HFFc6 (cell line): ENCODE results near the gene UTP15. TPM values are rescaled to one million over a fixed set of nuclear protein-coding genes. Genes with fewer than 3 reads are reported as not detected.

Source experiments
- DNase-seq: peaks from one replicate; pipeline ENCODE4 v3.0.0-alpha.2; 2018
- H3K27ac Mint-ChIP-seq: 2 replicates; pipeline ENCODE4 v1.8.0; 2020; ENCODE audit warnings: mild to moderate bottlenecking, mixed read lengths
- H3K27me3 Mint-ChIP-seq: 2 replicates; pipeline ENCODE4 v1.8.0; 2021; ENCODE audit warnings: mild to moderate bottlenecking, moderate library complexity, mixed read lengths; ENCODE audit not compliant: insufficient read depth
- H3K36me3 Mint-ChIP-seq: 2 replicates; pipeline ENCODE4 v1.8.0; 2021; ENCODE audit warnings: low read depth, mixed read lengths
- H3K4me1 Mint-ChIP-seq: 2 replicates; pipeline ENCODE4 v1.8.0; 2020; ENCODE audit warnings: low read depth, mixed read lengths
- H3K4me3 Mint-ChIP-seq: 2 replicates; pipeline ENCODE4 v1.8.0; 2020; ENCODE audit warnings: mild to moderate bottlenecking, moderate library complexity, mixed read lengths
- H3K9me3 Mint-ChIP-seq: 2 replicates; pipeline ENCODE4 v1.8.0; 2020; ENCODE audit warnings: mild to moderate bottlenecking, mixed read lengths
- total RNA-seq, 6 experiments: library from RNA; stranded (reverse); fragmentation: NEBNext Ultra II Directional; extraction: Animal tissue kit (Norgen Biotek cat#: 25700); gene quantifications; 2 replicates in 1 of 6; 3 replicates in 5 of 6; pipeline ENCODE4 v1.2.3, GENCODE V29; 2021
- TF ChIP-seq, protein P1 (sequence below): fragments of 200-600 bp; sonication (generic); IDR thresholded peaks from 2 replicates; pipeline ENCODE4 v1.5.0; 2021; ENCODE audit warnings: antibody characterized with exemption, mild to moderate bottlenecking

The UTP15 gene
- total RNA-seq, 6 experiments from 2014 or later = 20.2 to 25.6 (median 24.6) TPM

DNA sequence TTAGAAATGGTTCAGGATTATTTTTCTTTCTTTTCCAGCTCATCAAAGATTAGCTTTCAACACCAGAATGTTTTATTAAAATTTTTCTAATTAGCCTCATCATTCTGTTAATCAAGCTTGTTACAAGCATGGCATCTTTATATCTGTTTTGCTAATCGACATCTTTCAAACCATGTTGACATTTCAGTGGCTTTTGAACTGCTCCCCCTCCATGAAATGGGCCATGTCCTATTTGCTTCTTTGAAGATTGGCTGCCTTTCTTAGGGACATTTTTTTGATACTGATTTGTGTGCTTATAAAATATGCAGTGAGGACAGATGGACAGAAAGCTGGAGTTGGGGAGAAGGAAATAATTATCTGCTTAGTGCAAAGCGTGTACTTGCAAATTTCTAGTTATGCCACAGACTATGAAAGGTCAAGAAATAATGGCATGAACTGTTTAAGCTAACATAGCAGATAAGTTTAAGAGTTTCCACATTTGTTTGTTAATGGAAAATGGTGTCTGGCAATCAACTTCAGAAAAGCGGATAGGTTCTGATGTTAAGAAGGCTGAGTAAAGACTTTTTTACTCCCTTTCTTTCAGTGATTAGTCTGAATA lies 39.8 kb upstream of the UTP15 start:
- H3K27me3 Mint-ChIP-seq = peaks cover 7% of the 10 kb centered on the region
- no peaks in the 10 kb centered on the region for H3K9me3 Mint-ChIP-seq
- H3K36me3 Mint-ChIP-seq = no peaks in the 10 kb centered on the region
- H3K27ac Mint-ChIP-seq = no peak overlapping the region
- peaks cover 37% of the 10 kb centered on the region for H3K4me1 Mint-ChIP-seq
- DNase-seq = no peak
- no peak overlapping the region for H3K4me3 Mint-ChIP-seq
- TF ChIP-seq, protein P1, sequence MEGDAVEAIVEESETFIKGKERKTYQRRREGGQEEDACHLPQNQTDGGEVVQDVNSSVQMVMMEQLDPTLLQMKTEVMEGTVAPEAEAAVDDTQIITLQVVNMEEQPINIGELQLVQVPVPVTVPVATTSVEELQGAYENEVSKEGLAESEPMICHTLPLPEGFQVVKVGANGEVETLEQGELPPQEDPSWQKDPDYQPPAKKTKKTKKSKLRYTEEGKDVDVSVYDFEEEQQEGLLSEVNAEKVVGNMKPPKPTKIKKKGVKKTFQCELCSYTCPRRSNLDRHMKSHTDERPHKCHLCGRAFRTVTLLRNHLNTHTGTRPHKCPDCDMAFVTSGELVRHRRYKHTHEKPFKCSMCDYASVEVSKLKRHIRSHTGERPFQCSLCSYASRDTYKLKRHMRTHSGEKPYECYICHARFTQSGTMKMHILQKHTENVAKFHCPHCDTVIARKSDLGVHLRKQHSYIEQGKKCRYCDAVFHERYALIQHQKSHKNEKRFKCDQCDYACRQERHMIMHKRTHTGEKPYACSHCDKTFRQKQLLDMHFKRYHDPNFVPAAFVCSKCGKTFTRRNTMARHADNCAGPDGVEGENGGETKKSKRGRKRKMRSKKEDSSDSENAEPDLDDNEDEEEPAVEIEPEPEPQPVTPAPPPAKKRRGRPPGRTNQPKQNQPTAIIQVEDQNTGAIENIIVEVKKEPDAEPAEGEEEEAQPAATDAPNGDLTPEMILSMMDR = no peak

DNA sequence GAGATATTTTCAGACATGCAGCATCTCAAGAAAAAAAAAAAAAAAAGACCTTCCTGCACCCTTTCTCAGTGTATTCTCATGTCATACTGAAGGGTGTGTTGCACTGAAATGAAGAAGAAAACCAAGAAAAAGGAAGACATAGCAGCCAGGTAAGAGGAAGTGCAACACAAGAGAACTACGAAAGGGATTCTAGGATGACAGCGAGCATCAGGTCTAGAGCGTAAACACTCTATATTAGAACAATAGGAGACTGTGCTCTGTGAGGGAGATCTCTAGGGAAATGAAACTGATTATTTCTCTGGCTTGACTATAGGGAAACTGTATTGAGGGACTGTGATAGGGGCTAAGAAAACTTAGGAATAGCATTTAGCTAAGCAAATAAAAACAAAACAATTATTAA lies 37.3 kb upstream of the UTP15 start:
- no peak overlapping the region for H3K4me3 Mint-ChIP-seq
- H3K9me3 Mint-ChIP-seq = no peaks in the 10 kb centered on the region
- no peak overlapping the region for H3K27ac Mint-ChIP-seq
- H3K27me3 Mint-ChIP-seq = peaks cover 13% of the 10 kb centered on the region
- H3K4me1 Mint-ChIP-seq = peaks cover 40% of the 10 kb centered on the region
- TF ChIP-seq, protein P1 = no peak
- no peak for DNase-seq
- peaks cover 5% of the 10 kb centered on the region; the same call in 1 of the 2 replicates for H3K36me3 Mint-ChIP-seq

DNA sequence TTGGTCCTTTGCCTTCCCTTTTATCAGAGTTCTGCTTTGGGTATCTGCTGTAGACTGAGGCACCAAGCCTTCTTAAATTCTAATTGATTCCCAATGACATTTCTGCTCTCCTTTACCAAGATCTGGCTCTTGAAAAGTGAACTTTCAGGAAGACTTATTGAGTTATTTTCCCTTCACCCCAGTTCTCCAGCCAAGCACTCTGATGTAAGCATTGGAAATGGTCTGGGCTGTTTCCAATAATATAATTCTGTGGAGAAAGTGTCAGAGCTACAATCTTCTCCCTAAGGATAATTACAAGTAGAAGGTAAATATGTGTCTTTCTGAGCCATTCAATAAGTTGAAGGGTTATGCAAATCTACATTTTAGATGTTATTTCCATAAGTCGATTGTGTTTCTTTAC lies 36.5 kb upstream of the UTP15 start:
- peaks cover 36% of the 10 kb centered on the region for H3K4me1 Mint-ChIP-seq
- no peak overlapping the region for H3K27ac Mint-ChIP-seq
- peaks cover 13% of the 10 kb centered on the region for H3K27me3 Mint-ChIP-seq
- no peak for DNase-seq
- no peaks in the 10 kb centered on the region for H3K9me3 Mint-ChIP-seq
- H3K36me3 Mint-ChIP-seq = peaks cover 5% of the 10 kb centered on the region; the same call in 1 of the 2 replicates
- TF ChIP-seq, protein P1 = no peak
- H3K4me3 Mint-ChIP-seq = no peak overlapping the region

DNA sequence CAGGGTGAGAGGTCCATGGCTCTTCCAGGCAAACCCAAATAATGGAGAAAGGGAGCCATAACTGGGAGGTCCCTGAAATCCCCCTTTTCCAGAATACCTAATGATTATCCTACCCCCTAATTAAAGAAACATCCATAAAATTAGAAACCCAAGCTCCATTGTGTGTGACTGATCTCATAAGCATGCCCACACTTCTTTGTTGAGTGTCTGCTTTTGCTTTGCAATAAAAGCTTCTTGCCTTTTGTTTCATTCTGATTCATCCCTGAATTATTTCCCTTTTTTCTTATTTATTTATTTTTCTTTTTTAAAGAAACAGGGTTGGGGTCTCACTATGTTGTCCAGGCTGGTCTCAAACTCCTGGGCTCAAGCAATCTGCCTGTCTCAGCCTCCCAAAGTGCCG lies 34.2 kb upstream of the UTP15 start:
- Mint-ChIP-seq H3K4me3 (no peak overlapping the region), H3K9me3 (peaks cover 5% of the 10 kb centered on the region; the same call in 1 of the 2 replicates), H3K36me3 (peaks cover 11% of the 10 kb centered on the region; the same call in 1 of the 2 replicates), H3K4me1 (peaks cover 27% of the 10 kb centered on the region), H3K27ac (no peak overlapping the region), H3K27me3 (peaks cover 19% of the 10 kb centered on the region)
- no peak for DNase-seq
- TF ChIP-seq, protein P1 = no peak

DNA sequence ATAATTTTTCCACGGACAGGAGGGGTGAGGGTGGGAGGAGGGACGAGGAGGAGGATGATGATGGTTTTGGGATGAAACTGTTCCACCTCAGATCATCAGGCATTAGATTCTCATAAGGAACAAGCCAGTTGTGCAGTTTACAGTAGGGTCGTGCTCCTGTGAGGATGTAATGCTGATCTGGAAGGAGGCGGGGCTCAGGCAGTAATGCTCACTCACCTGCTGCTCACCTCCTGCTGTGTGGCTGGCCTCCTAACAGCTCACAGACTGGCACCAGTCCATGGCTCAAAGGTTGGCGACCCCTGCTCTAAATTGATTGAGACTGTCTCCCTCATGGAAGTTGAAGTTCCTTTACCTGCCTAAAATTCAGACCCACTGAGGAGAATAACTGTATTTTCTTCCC lies 33.3 kb upstream of the UTP15 start:
- H3K27me3 Mint-ChIP-seq = peaks cover 19% of the 10 kb centered on the region
- H3K27ac Mint-ChIP-seq = no peak overlapping the region
- no peak for DNase-seq
- H3K4me1 Mint-ChIP-seq = peaks cover 27% of the 10 kb centered on the region
- H3K9me3 Mint-ChIP-seq = peaks cover 5% of the 10 kb centered on the region; the same call in 1 of the 2 replicates
- no peak overlapping the region for H3K4me3 Mint-ChIP-seq
- H3K36me3 Mint-ChIP-seq = peaks cover 11% of the 10 kb centered on the region; the same call in 1 of the 2 replicates
- TF ChIP-seq, protein P1 = no peak
